Measurements from ENCODE around the gene OR4D1. TPM values are rescaled to one million over a fixed set of nuclear protein-coding genes. Genes with fewer than 3 reads are reported as not detected.

Gene OR4D1
- total RNA-seq, 6 experiments from 2014 or later, result not detected

- DNase-seq, result no peak
- no peaks in the 10 kb centered on the region for H3K9me3 Mint-ChIP-seq
- no peak overlapping the region for H3K27ac Mint-ChIP-seq
- H3K27me3 Mint-ChIP-seq (ENCODE audit: insufficient read depth), result peaks cover 31% of the 10 kb centered on the region
- no peak overlapping the region for H3K4me3 Mint-ChIP-seq
- peaks cover 10% of the 10 kb centered on the region for H3K4me1 Mint-ChIP-seq (ENCODE audit: low read depth)
- no peaks in the 10 kb centered on the region for H3K36me3 Mint-ChIP-seq (ENCODE audit: low read depth)
- TF ChIP-seq, protein P1, sequence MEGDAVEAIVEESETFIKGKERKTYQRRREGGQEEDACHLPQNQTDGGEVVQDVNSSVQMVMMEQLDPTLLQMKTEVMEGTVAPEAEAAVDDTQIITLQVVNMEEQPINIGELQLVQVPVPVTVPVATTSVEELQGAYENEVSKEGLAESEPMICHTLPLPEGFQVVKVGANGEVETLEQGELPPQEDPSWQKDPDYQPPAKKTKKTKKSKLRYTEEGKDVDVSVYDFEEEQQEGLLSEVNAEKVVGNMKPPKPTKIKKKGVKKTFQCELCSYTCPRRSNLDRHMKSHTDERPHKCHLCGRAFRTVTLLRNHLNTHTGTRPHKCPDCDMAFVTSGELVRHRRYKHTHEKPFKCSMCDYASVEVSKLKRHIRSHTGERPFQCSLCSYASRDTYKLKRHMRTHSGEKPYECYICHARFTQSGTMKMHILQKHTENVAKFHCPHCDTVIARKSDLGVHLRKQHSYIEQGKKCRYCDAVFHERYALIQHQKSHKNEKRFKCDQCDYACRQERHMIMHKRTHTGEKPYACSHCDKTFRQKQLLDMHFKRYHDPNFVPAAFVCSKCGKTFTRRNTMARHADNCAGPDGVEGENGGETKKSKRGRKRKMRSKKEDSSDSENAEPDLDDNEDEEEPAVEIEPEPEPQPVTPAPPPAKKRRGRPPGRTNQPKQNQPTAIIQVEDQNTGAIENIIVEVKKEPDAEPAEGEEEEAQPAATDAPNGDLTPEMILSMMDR (IDR thresholded peaks at IDR 0.05), result peak; percentile 36; the same call in 1 of the 2 replicates
These were observed 45.6 kb downstream of the OR4D1 start for GRCh38 chr17:58193641-58194255.

DNA sequence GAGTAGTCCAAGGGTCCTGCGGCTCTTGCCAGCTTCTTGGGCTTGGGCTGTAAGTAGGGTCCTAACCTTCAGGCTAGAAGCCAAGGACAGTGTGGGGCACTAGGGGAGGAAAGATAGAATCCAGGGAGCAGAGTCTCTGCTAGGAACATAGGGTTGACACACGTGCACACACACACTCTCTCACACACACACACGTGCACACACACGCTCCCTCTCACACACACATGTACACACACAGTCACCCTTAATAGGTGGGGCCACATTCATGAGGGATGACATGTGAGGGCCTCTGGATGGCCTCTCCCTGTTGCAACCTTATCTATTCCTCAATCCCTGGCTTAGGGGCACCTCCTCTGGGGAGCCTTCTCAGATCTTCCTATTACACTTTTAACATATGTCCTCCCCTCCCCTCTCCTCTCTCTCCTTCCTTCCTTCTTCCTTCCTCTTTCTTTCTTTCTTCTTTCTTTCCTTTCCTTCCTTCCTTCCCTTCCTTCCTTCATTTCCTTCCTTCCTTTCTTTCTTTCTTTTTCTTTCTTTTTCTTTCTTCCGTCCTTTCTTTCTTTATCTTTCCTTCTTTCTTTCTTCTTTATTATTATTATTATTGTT, 47.4 kb downstream of the OR4D1 start:
- no peak for DNase-seq
- no peaks in the 10 kb centered on the region for H3K9me3 Mint-ChIP-seq
- H3K4me3 Mint-ChIP-seq, result no peak overlapping the region
- H3K27ac Mint-ChIP-seq, result no peak overlapping the region
- H3K36me3 Mint-ChIP-seq (ENCODE audit: low read depth), result no peaks in the 10 kb centered on the region
- peaks cover 39% of the 10 kb centered on the region for H3K27me3 Mint-ChIP-seq (ENCODE audit: insufficient read depth)
- TF ChIP-seq, protein P1 (IDR thresholded peaks at IDR 0.05), result no peak
- no peaks in the 10 kb centered on the region for H3K4me1 Mint-ChIP-seq (ENCODE audit: low read depth)

DNA sequence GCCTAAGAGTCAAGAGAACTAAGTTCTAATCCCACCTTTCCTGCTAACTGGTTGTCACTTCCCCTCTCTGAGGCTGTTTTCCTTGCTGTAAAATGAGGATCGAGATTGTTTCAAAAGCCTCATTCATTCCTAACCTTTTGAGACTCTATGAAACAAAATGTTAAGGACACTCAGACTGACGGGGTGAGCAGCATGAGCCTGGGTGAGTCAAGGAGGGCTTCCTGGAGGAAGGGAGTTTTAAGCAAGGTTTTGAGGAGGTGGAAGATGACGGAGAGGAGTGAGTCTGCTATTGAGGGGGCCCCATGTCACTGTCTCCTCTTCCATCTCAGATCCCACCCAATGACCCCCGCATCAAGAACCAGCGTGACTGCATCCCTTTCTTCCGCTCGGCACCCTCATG, 48.4 kb downstream of the OR4D1 start:
- TF ChIP-seq, protein P1 (IDR thresholded peaks at IDR 0.05), result no peak
- Mint-ChIP-seq H3K27ac (no peak overlapping the region), H3K4me3 (no peak overlapping the region), H3K27me3 (ENCODE audit: insufficient read depth) (peaks cover 38% of the 10 kb centered on the region), H3K36me3 (ENCODE audit: low read depth) (no peaks in the 10 kb centered on the region), H3K4me1 (ENCODE audit: low read depth) (no peaks in the 10 kb centered on the region), H3K9me3 (no peaks in the 10 kb centered on the region)
- DNase-seq, result no peak

- H3K9me3 Mint-ChIP-seq, result no peaks in the 10 kb centered on the region
- H3K36me3 Mint-ChIP-seq (ENCODE audit: low read depth), result no peaks in the 10 kb centered on the region
- H3K27me3 Mint-ChIP-seq (ENCODE audit: insufficient read depth), result peaks cover 37% of the 10 kb centered on the region
- TF ChIP-seq, protein P1 (IDR thresholded peaks at IDR 0.05), result peak; percentile 84
- no peak overlapping the region for H3K27ac Mint-ChIP-seq
- DNase-seq, result peak; percentile 48
- no peaks in the 10 kb centered on the region for H3K4me1 Mint-ChIP-seq (ENCODE audit: low read depth)
- no peak overlapping the region for H3K4me3 Mint-ChIP-seq
These were observed 51.9 kb downstream of the OR4D1 start for GRCh38 chr17:58200024-58200633.

GRCh38 chr17:58202859-58203258, 54.7 kb downstream of the OR4D1 start:
- Mint-ChIP-seq H3K27ac (no peak overlapping the region), H3K36me3 (ENCODE audit: low read depth) (no peaks in the 10 kb centered on the region), H3K4me1 (ENCODE audit: low read depth) (no peaks in the 10 kb centered on the region), H3K4me3 (no peak overlapping the region), H3K9me3 (no peaks in the 10 kb centered on the region), H3K27me3 (ENCODE audit: insufficient read depth) (peaks cover 27% of the 10 kb centered on the region)
- TF ChIP-seq, protein P1 (IDR thresholded peaks at IDR 0.05), result no peak
- DNase-seq, result no peak
